Panc1 (cell line): Measurements from ENCODE around the gene SLIT3. TPM values are rescaled to one million over a fixed set of nuclear protein-coding genes. Genes with fewer than 3 reads are reported as not detected.

ENCODE experiments used
- ATAC-seq: fragments of 200-7000 bp; cut with Tn5 transposase; 2 replicates; pipeline ENCODE4 v1.9.1; 2020; ENCODE audit warnings: mild to moderate bottlenecking, moderate library complexity
- BruUV-seq: library from RNA; stranded (reverse); fragments of 400-500 nt; replicated peaks from 2 replicates; lab custom pipeline; 2021; lab: Mats Ljungman, UMichigan
- CTCF ChIA-PET: fragments of 300-600 bp; sonication (Branson Sonifier 250); formaldehyde crosslinking; loops from one replicate; lab custom pipeline; 2022; ENCODE audit warnings: antibody characterized with exemption; lab: Charles Lee
- POLR2A ChIA-PET: fragments of 300-600 bp; sonication (Branson Sonifier 250); formaldehyde crosslinking; loops from one replicate; lab custom pipeline; 2022; ENCODE audit warnings: antibody characterized with exemption; lab: Charles Lee
- DNase-seq: peaks from one replicate; pipeline ENCODE4 v3.0.0-alpha.2; 2010; ENCODE audit warnings: low read depth, low spot score
- H3K27ac ChIP-seq: 2 replicates; pipeline ENCODE4 v1.5.1; 2011; ENCODE audit warnings: mild to moderate bottlenecking, low read length, inconsistent platforms
- H3K27me3 ChIP-seq: fragments of 200-500 bp; sonication (Bioruptor generic); 2 replicates; pipeline ENCODE4 v1.6.0; 2014; ENCODE audit warnings: low read length, inconsistent platforms; ENCODE audit not compliant: control insufficient read depth, insufficient read depth
- H3K36me3 ChIP-seq: fragments of 200-500 bp; sonication (Bioruptor generic); 2 replicates; pipeline ENCODE4 v1.5.1; 2014; ENCODE audit warnings: inconsistent platforms, mild to moderate bottlenecking, low read length, moderate library complexity; ENCODE audit not compliant: control insufficient read depth, insufficient read depth
- H3K4me1 ChIP-seq: 2 replicates; pipeline ENCODE4 v1.5.1; 2011; ENCODE audit warnings: inconsistent platforms, mild to moderate bottlenecking, low read length, moderate library complexity; ENCODE audit not compliant: control insufficient read depth, insufficient read depth
- H3K4me3 ChIP-seq, 2 experiments: 2 replicates each; pipeline ENCODE4 v1.5.1; 2011 to 2012; ENCODE audit warnings: low read depth in 2 of 2, low read length in 2 of 2, mild to moderate bottlenecking in 2 of 2, inconsistent platforms in 1 of 2, moderate library complexity in 1 of 2
- H3K9me3 ChIP-seq: fragments of 200-500 bp; sonication (Bioruptor generic); 2 replicates; pipeline ENCODE4 v1.5.1; 2014; ENCODE audit warnings: low read depth, mild to moderate bottlenecking, inconsistent platforms, low read length, moderate library complexity; ENCODE audit not compliant: control insufficient read depth, insufficient read depth
- POLR2AphosphoS5 ChIP-seq: IDR thresholded peaks from 2 replicates; pipeline ENCODE4 v1.6.1; 2012; ENCODE audit warnings: mild to moderate bottlenecking, low read depth, low read length, moderate library complexity
- SIN3A ChIP-seq: IDR thresholded peaks from 2 replicates; pipeline ENCODE4 v1.6.1; 2012; ENCODE audit warnings: low read depth, mild to moderate bottlenecking, low read length, moderate library complexity, borderline replicate concordance; ENCODE audit not compliant: insufficient read depth
- TCF7L2 ChIP-seq: IDR thresholded peaks from 2 replicates; pipeline ENCODE4 v1.6.1; 2011; ENCODE audit warnings: mild to moderate bottlenecking, low read depth, low read length, inconsistent platforms
- in situ Hi-C: cut with HindIII; loops from 2 replicates; pipeline ENCODE4 v1.10.0; 2016; ENCODE audit warnings: low sequenced_read_pairs, low pct_unique_long_range_greater_than_20kb
- intact Hi-C: fragments of 100-400 bp; cut with micrococcal nuclease; formaldehyde crosslinking; loops from one replicate; pipeline ENCODE4 v1.10.0; 2022; ENCODE audit not compliant: unreplicated experiment
- total RNA-seq: library from RNA; stranded (reverse); gene quantifications from one replicate; pipeline ENCODE4 v1.2.1, GENCODE V29; 2021; ENCODE audit not compliant: unreplicated experiment
- TF ChIP-seq, protein P1 (sequence below): fragments of 450-650 bp; IDR thresholded peaks from 2 replicates; pipeline ENCODE4 v1.5.1; 2017; ENCODE audit warnings: mild to moderate bottlenecking
- TF ChIP-seq, protein P2 (sequence below), 2 experiments: IDR thresholded peaks; 2 replicates each; pipeline ENCODE4 v1.6.1; 2011 to 2012; ENCODE audit warnings: low read depth in 2 of 2, control low read depth in 1 of 2, low read length in 1 of 2, mild to moderate bottlenecking in 1 of 2, moderate library complexity in 1 of 2; ENCODE audit not compliant: insufficient read depth in 1 of 2

Gene SLIT3
- total RNA-seq, 1 experiment from 2014 or later = 26.4 TPM

GRCh38 chr5:168663276-168664004, 637.5 kb downstream of the SLIT3 start:
- no peak overlapping the region for H3K4me3 ChIP-seq
- CTCF ChIA-PET = no interaction called here
- in situ Hi-C loops (no loop called here), intact Hi-C loops (no loop called here)
- no peaks in the 10 kb centered on the region for H3K9me3 ChIP-seq
- DNase-seq (no peak), ATAC-seq (no peak)
- no peaks in the 10 kb centered on the region for H3K4me1 ChIP-seq
- TF ChIP-seq SIN3A (no peak), TCF7L2 (no peak), POLR2AphosphoS5 (no peak)
- TF ChIP-seq, protein P1, sequence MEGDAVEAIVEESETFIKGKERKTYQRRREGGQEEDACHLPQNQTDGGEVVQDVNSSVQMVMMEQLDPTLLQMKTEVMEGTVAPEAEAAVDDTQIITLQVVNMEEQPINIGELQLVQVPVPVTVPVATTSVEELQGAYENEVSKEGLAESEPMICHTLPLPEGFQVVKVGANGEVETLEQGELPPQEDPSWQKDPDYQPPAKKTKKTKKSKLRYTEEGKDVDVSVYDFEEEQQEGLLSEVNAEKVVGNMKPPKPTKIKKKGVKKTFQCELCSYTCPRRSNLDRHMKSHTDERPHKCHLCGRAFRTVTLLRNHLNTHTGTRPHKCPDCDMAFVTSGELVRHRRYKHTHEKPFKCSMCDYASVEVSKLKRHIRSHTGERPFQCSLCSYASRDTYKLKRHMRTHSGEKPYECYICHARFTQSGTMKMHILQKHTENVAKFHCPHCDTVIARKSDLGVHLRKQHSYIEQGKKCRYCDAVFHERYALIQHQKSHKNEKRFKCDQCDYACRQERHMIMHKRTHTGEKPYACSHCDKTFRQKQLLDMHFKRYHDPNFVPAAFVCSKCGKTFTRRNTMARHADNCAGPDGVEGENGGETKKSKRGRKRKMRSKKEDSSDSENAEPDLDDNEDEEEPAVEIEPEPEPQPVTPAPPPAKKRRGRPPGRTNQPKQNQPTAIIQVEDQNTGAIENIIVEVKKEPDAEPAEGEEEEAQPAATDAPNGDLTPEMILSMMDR = no peak
- TF ChIP-seq, protein P2, sequence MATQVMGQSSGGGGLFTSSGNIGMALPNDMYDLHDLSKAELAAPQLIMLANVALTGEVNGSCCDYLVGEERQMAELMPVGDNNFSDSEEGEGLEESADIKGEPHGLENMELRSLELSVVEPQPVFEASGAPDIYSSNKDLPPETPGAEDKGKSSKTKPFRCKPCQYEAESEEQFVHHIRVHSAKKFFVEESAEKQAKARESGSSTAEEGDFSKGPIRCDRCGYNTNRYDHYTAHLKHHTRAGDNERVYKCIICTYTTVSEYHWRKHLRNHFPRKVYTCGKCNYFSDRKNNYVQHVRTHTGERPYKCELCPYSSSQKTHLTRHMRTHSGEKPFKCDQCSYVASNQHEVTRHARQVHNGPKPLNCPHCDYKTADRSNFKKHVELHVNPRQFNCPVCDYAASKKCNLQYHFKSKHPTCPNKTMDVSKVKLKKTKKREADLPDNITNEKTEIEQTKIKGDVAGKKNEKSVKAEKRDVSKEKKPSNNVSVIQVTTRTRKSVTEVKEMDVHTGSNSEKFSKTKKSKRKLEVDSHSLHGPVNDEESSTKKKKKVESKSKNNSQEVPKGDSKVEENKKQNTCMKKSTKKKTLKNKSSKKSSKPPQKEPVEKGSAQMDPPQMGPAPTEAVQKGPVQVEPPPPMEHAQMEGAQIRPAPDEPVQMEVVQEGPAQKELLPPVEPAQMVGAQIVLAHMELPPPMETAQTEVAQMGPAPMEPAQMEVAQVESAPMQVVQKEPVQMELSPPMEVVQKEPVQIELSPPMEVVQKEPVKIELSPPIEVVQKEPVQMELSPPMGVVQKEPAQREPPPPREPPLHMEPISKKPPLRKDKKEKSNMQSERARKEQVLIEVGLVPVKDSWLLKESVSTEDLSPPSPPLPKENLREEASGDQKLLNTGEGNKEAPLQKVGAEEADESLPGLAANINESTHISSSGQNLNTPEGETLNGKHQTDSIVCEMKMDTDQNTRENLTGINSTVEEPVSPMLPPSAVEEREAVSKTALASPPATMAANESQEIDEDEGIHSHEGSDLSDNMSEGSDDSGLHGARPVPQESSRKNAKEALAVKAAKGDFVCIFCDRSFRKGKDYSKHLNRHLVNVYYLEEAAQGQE (IDR thresholded peaks at IDR 0.05; ENCODE audit: insufficient read depth in 1 of 2, low read depth in 2 of 2, low read length in 1 of 2) = no peak
- POLR2A ChIA-PET = no interaction called here
- no TSS peak for BruUV-seq
- H3K36me3 ChIP-seq = no peaks in the 10 kb centered on the region
- H3K27me3 ChIP-seq = no peaks in the 10 kb centered on the region
- H3K27ac ChIP-seq = no peak overlapping the region

GRCh38 chr5:168661593-168662485, 639.1 kb downstream of the SLIT3 start:
- no peaks in the 10 kb centered on the region for H3K27me3 ChIP-seq
- H3K36me3 ChIP-seq = no peaks in the 10 kb centered on the region
- H3K27ac ChIP-seq = no peak overlapping the region
- no peak for ATAC-seq
- intact Hi-C loops (no loop called here), in situ Hi-C loops (no loop called here)
- no TSS peak for BruUV-seq
- ChIA-PET POLR2A (no interaction called here), CTCF (no interaction called here)
- no peaks in the 10 kb centered on the region for H3K4me1 ChIP-seq
- DNase-seq = no peak
- TF ChIP-seq, protein P1 = no peak
- no peak for TF ChIP-seq TCF7L2
- no peak for TF ChIP-seq SIN3A
- TF ChIP-seq, protein P2 (IDR thresholded peaks at IDR 0.05; ENCODE audit: insufficient read depth in 1 of 2, low read depth in 2 of 2, low read length in 1 of 2) = no peak
- no peak for TF ChIP-seq POLR2AphosphoS5
- no peak overlapping the region for H3K4me3 ChIP-seq
- H3K9me3 ChIP-seq = no peaks in the 10 kb centered on the region
